Peyer's patch (tissue), 4 donors: ENCODE measurements around the gene RRM1.

ENCODE experiments used
- POLR2A ChIP-seq, 2 donors: fragments of 450-650 bp; IDR thresholded peaks; one replicate each; pipeline ENCODE4 v1.5.1; 2017; ENCODE audit warnings: antibody characterized with exemption in 2 of 2, mild to moderate bottlenecking in 2 of 2, moderate library complexity in 2 of 2
- TF ChIP-seq, protein P1 (sequence below), 6 experiments: fragments of 450-650 bp in 4 of 6; fragments of 200-600 bp in 2 of 6; sonication (generic) in 1 of 6; IDR thresholded peaks; one replicate each; pipeline ENCODE4 v1.5.1; 2017 to 2019; ENCODE audit warnings: antibody characterized with exemption in 6 of 6, mild to moderate bottlenecking in 3 of 6, moderate library complexity in 1 of 6

- no peak for TF ChIP-seq POLR2A (IDR thresholded peaks at IDR 0.05)
- TF ChIP-seq, protein P1, sequence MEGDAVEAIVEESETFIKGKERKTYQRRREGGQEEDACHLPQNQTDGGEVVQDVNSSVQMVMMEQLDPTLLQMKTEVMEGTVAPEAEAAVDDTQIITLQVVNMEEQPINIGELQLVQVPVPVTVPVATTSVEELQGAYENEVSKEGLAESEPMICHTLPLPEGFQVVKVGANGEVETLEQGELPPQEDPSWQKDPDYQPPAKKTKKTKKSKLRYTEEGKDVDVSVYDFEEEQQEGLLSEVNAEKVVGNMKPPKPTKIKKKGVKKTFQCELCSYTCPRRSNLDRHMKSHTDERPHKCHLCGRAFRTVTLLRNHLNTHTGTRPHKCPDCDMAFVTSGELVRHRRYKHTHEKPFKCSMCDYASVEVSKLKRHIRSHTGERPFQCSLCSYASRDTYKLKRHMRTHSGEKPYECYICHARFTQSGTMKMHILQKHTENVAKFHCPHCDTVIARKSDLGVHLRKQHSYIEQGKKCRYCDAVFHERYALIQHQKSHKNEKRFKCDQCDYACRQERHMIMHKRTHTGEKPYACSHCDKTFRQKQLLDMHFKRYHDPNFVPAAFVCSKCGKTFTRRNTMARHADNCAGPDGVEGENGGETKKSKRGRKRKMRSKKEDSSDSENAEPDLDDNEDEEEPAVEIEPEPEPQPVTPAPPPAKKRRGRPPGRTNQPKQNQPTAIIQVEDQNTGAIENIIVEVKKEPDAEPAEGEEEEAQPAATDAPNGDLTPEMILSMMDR (IDR thresholded peaks at IDR 0.05), result no peak
Observed at GRCh38 chr11:4074266-4074665, 20.3 kb upstream of the RRM1 start.
